Measurements from ENCODE around the gene NHSL1.

NHSL1 gene

GRCh38 chr6:138514860-138515540 lies 15.7 kb upstream of the NHSL1 start:
- Histone ChIP-seq H3K4me2 (ENCODE audit: low read length) (no peak overlapping the region), H3K9ac (ENCODE audit: low read length) (no peak overlapping the region), H2AFZ (ENCODE audit: low read depth, low read length) (no peak overlapping the region), H3K9me3 (ENCODE audit: insufficient read depth, low read length) (no peaks in the 10 kb centered on the region), H3K79me2 (ENCODE audit: low read length) (no peaks in the 10 kb centered on the region), H3K36me3 (replicated peaks; ENCODE audit: low read depth, low read length) (no peaks in the 10 kb centered on the region), H3K27me3 (ENCODE audit: low read depth, low read length) (no peaks in the 10 kb centered on the region), H3K27ac (ENCODE audit: low read length) (no peak overlapping the region), H3K4me3 (ENCODE audit: low read length) (no peak overlapping the region), H3K4me1 (ENCODE audit: low read length) (0 out of 2 replicates have a peak, but pooled peaks cover 3% of the 10 kb centered on the region), H4K20me1 (ENCODE audit: insufficient read depth, low read length) (no peaks in the 10 kb centered on the region)
- no peak for TF ChIP-seq CTCF (IDR thresholded peaks at IDR 0.05; ENCODE audit: low read depth, low read length)
- no peak for TF ChIP-seq EZH2phosphoT487 (IDR thresholded peaks at IDR 0.05; ENCODE audit: low read depth)

- H3K4me1 ChIP-seq (ENCODE audit: low read length) = peaks cover 3% of the 10 kb centered on the region; the same call in 1 of the 2 replicates
- H2AFZ ChIP-seq (ENCODE audit: low read depth, low read length) = no peak overlapping the region
- TF ChIP-seq CTCF (IDR thresholded peaks at IDR 0.05; ENCODE audit: low read depth, low read length) = no peak
- no peak for TF ChIP-seq EZH2phosphoT487 (IDR thresholded peaks at IDR 0.05; ENCODE audit: low read depth)
- no peaks in the 10 kb centered on the region for H3K79me2 ChIP-seq (ENCODE audit: low read length)
- no peak overlapping the region for H3K4me2 ChIP-seq (ENCODE audit: low read length)
- H3K4me3 ChIP-seq (ENCODE audit: low read length) = no peak overlapping the region
- no peaks in the 10 kb centered on the region for H3K27me3 ChIP-seq (ENCODE audit: low read depth, low read length)
- no peaks in the 10 kb centered on the region for H3K9me3 ChIP-seq (ENCODE audit: insufficient read depth, low read length)
- H3K36me3 ChIP-seq (replicated peaks; ENCODE audit: low read depth, low read length) = no peaks in the 10 kb centered on the region
- H3K9ac ChIP-seq (ENCODE audit: low read length) = no peak overlapping the region
- no peaks in the 10 kb centered on the region for H4K20me1 ChIP-seq (ENCODE audit: insufficient read depth, low read length)
- no peak overlapping the region for H3K27ac ChIP-seq (ENCODE audit: low read length)
These were observed 13.3 kb upstream of the NHSL1 start for GRCh38 chr6:138512609-138513008.

- H3K36me3 ChIP-seq (replicated peaks; ENCODE audit: low read depth, low read length) = no peaks in the 10 kb centered on the region
- no peaks in the 10 kb centered on the region for H4K20me1 ChIP-seq (ENCODE audit: insufficient read depth, low read length)
- H3K9me3 ChIP-seq (ENCODE audit: insufficient read depth, low read length) = no peaks in the 10 kb centered on the region
- no peak overlapping the region for H3K27ac ChIP-seq (ENCODE audit: low read length)
- H3K79me2 ChIP-seq (ENCODE audit: low read length) = no peaks in the 10 kb centered on the region
- H3K4me3 ChIP-seq (ENCODE audit: low read length) = no peak overlapping the region
- no peaks in the 10 kb centered on the region for H3K27me3 ChIP-seq (ENCODE audit: low read depth, low read length)
- no peak overlapping the region for H3K4me2 ChIP-seq (ENCODE audit: low read length)
- no peak for TF ChIP-seq CTCF (IDR thresholded peaks at IDR 0.05; ENCODE audit: low read depth, low read length)
- no peak for TF ChIP-seq EZH2phosphoT487 (IDR thresholded peaks at IDR 0.05; ENCODE audit: low read depth)
- no peak overlapping the region for H2AFZ ChIP-seq (ENCODE audit: low read depth, low read length)
- H3K4me1 ChIP-seq (ENCODE audit: low read length) = peaks cover 3% of the 10 kb centered on the region; the same call in 1 of the 2 replicates
- no peak overlapping the region for H3K9ac ChIP-seq (ENCODE audit: low read length)
These were observed 10.8 kb upstream of the NHSL1 start for GRCh38 chr6:138510093-138510492.

- TF ChIP-seq CTCF (IDR thresholded peaks at IDR 0.05; ENCODE audit: low read depth, low read length) (peak; percentile 72), EZH2phosphoT487 (IDR thresholded peaks at IDR 0.05; ENCODE audit: low read depth) (no peak)
- Histone ChIP-seq H3K4me2 (ENCODE audit: low read length) (peak overlapping the region; percentile 50), H3K27me3 (ENCODE audit: low read depth, low read length) (no peaks in the 10 kb centered on the region), H3K9ac (ENCODE audit: low read length) (peak overlapping the region; percentile 35; the same call in 1 of the 2 replicates), H3K79me2 (ENCODE audit: low read length) (no peaks in the 10 kb centered on the region), H4K20me1 (ENCODE audit: insufficient read depth, low read length) (no peaks in the 10 kb centered on the region), H3K27ac (ENCODE audit: low read length) (no peak overlapping the region), H3K4me3 (ENCODE audit: low read length) (no peak overlapping the region), H3K36me3 (replicated peaks; ENCODE audit: low read depth, low read length) (no peaks in the 10 kb centered on the region), H2AFZ (ENCODE audit: low read depth, low read length) (no peak overlapping the region), H3K4me1 (ENCODE audit: low read length) (peaks cover 3% of the 10 kb centered on the region; the same call in 1 of the 2 replicates), H3K9me3 (ENCODE audit: insufficient read depth, low read length) (no peaks in the 10 kb centered on the region)
These were observed 10.1 kb upstream of the NHSL1 start for GRCh38 chr6:138509371-138509770.

Measured in OCI-LY3 (cell line).